OCI-LY7 (cell line): Measurements from ENCODE around the gene PTPRM.

Experiments
- EZH2phosphoT487 ChIP-seq: fragments of 200-600 bp; sonication (generic); IDR thresholded peaks from 2 replicates; pipeline ENCODE4 v1.6.1; 2018; ENCODE audit warnings: low read depth, borderline replicate concordance, mild to moderate bottlenecking, mixed run types, antibody characterized with exemption, low read length, moderate library complexity, mixed read lengths
- TF ChIP-seq, protein P1 (sequence below): fragments of 200-600 bp; sonication (generic); conservative IDR thresholded peaks from 2 replicates; pipeline ENCODE4 v1.5.1; 2014; ENCODE audit warnings: mild to moderate bottlenecking, antibody characterized with exemption, low read length, moderate library complexity, mixed read lengths

DNA sequence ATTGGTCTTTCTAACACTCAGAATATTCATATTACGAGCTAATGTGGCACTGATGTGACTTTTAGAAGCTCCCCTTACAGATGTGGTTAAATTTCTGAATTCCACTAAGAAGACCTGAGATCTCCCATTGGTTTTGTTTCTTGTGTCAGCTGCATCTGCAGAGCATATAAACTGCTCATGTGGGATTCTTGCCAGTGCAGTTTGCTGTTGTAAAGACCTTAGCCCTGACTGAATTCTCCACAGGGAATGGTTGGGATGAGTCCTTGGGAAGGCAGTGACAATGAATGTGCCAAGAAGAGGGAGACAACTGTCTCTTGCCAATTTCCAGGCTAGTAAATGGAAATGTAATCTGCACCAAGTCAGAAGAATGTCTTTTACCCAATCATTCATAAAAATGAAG, 94.1 kb downstream of the PTPRM start:
- TF ChIP-seq, protein P1, sequence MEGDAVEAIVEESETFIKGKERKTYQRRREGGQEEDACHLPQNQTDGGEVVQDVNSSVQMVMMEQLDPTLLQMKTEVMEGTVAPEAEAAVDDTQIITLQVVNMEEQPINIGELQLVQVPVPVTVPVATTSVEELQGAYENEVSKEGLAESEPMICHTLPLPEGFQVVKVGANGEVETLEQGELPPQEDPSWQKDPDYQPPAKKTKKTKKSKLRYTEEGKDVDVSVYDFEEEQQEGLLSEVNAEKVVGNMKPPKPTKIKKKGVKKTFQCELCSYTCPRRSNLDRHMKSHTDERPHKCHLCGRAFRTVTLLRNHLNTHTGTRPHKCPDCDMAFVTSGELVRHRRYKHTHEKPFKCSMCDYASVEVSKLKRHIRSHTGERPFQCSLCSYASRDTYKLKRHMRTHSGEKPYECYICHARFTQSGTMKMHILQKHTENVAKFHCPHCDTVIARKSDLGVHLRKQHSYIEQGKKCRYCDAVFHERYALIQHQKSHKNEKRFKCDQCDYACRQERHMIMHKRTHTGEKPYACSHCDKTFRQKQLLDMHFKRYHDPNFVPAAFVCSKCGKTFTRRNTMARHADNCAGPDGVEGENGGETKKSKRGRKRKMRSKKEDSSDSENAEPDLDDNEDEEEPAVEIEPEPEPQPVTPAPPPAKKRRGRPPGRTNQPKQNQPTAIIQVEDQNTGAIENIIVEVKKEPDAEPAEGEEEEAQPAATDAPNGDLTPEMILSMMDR = no peak
- TF ChIP-seq EZH2phosphoT487 = no peak
